Measurements from ENCODE around the gene CLIP1.

- TF ChIP-seq CTCF (IDR thresholded peaks at IDR 0.05; ENCODE audit: borderline replicate concordance, extremely low read depth, low read length, poor library complexity, severe bottlenecking) (no peak), EZH2 (IDR thresholded peaks at IDR 0.05; ENCODE audit: borderline replicate concordance, low read depth, low read length, severe bottlenecking) (no peak)
Observed at GRCh38 chr12:122458105-122459035, 35.9 kb upstream of the CLIP1 start.
